Testis (tissue), 3 donors: ENCODE results near the gene MEIOB. TPM values are rescaled to one million over a fixed set of nuclear protein-coding genes. Genes with fewer than 3 reads are reported as not detected.

ENCODE experiments used
- DNase-seq: peaks from one replicate; pipeline ENCODE4 v3.0.0-alpha.2; 2019
- H3K27ac ChIP-seq, 2 donors: fragments of 200-600 bp; sonication (generic); one replicate each; pipeline ENCODE4 v1.5.1; 2019
- H3K27me3 ChIP-seq: fragments of 200-600 bp; sonication (generic); one replicate; pipeline ENCODE4 v1.5.1; 2019
- H3K36me3 ChIP-seq: fragments of 200-600 bp; sonication (generic); one replicate; pipeline ENCODE4 v1.5.1; 2017; ENCODE audit warnings: low read depth; ENCODE audit errors: missing control alignments
- H3K4me1 ChIP-seq: fragments of 200-600 bp; sonication (generic); one replicate; pipeline ENCODE4 v1.5.1; 2019
- H3K4me3 ChIP-seq, 2 donors: fragments of 200-600 bp; sonication (generic); one replicate each; pipeline ENCODE4 v1.5.1; 2017 to 2019
- H3K9me3 ChIP-seq: fragments of 200-600 bp; sonication (generic); one replicate; pipeline ENCODE4 v1.5.1; 2017
- CTCF ChIP-seq, 3 experiments: fragments of 450-650 bp in 2 of 3; fragments of 200-600 bp in 1 of 3; sonication (generic) in 1 of 3; IDR thresholded peaks; one replicate each; pipeline ENCODE4 v1.5.1; 2016 to 2019; ENCODE audit warnings: antibody characterized with exemption in 3 of 3, mild to moderate bottlenecking in 2 of 3, moderate library complexity in 1 of 3
- POLR2A ChIP-seq: fragments of 450-650 bp; IDR thresholded peaks from one replicate; pipeline ENCODE4 v1.6.1; 2017; ENCODE audit warnings: antibody characterized with exemption, mild to moderate bottlenecking, moderate library complexity
- WGBS, 2 donors: methylation state at CpG; one replicate each; pipeline ENCODE4 v1.1.5; 2018; 5-methylcytosine and 5-hydroxymethylcytosine counted together
- intact Hi-C: fragments of 100-400 bp; cut with DNase I; formaldehyde crosslinking; loops from one replicate; pipeline ENCODE4 v1.15.1; 2023; ENCODE audit warnings: low total_unique reads
- polyA plus RNA-seq: library from polyadenylated mRNA; stranded (reverse); fragments of 350-450 nt; fragmentation: Illumina TruSeq; extraction: RNeasy Lipid Tissue Mini Kit (QIAGEN cat#74804); gene quantifications from one replicate; pipeline ENCODE4 v1.2.3, GENCODE V29; 2014; ENCODE audit warnings: low read depth, low replicate concordance; ENCODE audit not compliant: insufficient read depth
- total RNA-seq, 2 donors: library from RNA; depleted of rRNA; stranded (reverse); fragments of >200 nt; gene quantifications; one replicate each; pipeline ENCODE4 v1.2.3, GENCODE V29; 2016

The MEIOB gene
- total and polyA plus RNA-seq, 3 donors from 2014 or later, result 34.6 to 53.9 (median 53.8) TPM

GRCh38 chr16:1789643-1790045 lies 82.3 kb downstream of the MEIOB start:
- no peak for DNase-seq
- Histone ChIP-seq H3K27ac (no peak overlapping the region), H3K36me3 (no peaks in the 10 kb centered on the region), H3K27me3 (no peaks in the 10 kb centered on the region), H3K4me1 (no peaks in the 10 kb centered on the region), H3K4me3 (no peak overlapping the region), H3K9me3 (no peaks in the 10 kb centered on the region)
- intact Hi-C loops, result no loop called here
- 88 to 89% methylated on average over 15 to 25 of the region's 25 CpGs for WGBS, 2 donors
- TF ChIP-seq POLR2A, result no peak
- TF ChIP-seq CTCF (IDR thresholded peaks at IDR 0.05), result no peak

- TF ChIP-seq CTCF (IDR thresholded peaks at IDR 0.05), result no peak
- no peaks in the 10 kb centered on the region for H3K36me3 ChIP-seq
- H3K4me3 ChIP-seq, result no peak overlapping the region
- H3K9me3 ChIP-seq, result no peaks in the 10 kb centered on the region
- H3K27ac ChIP-seq, result no peak overlapping the region
- DNase-seq, result no peak
- intact Hi-C loops, result no loop called here
- 50 to 100% methylated on average over 1 to 19 of the region's 19 CpGs for WGBS, 2 donors
- H3K4me1 ChIP-seq, result peaks cover 7% of the 10 kb centered on the region
- no peaks in the 10 kb centered on the region for H3K27me3 ChIP-seq
Measured at GRCh38 chr16:1788708-1789100, 83.3 kb downstream of the MEIOB start.

GRCh38 chr16:1788095-1788707 lies 83.8 kb downstream of the MEIOB start:
- no peaks in the 10 kb centered on the region for H3K9me3 ChIP-seq
- TF ChIP-seq POLR2A (no peak), CTCF (IDR thresholded peaks at IDR 0.05) (no peak)
- no peaks in the 10 kb centered on the region for H3K27me3 ChIP-seq
- intact Hi-C loops, result no loop called here
- 82 to 87% methylated on average over 10 to 35 of the region's 38 CpGs for WGBS, 2 donors
- no peaks in the 10 kb centered on the region for H3K36me3 ChIP-seq
- no peak for DNase-seq
- H3K4me1 ChIP-seq, result peaks cover 7% of the 10 kb centered on the region
- H3K27ac ChIP-seq, result no peak overlapping the region
- no peak overlapping the region for H3K4me3 ChIP-seq

DNA sequence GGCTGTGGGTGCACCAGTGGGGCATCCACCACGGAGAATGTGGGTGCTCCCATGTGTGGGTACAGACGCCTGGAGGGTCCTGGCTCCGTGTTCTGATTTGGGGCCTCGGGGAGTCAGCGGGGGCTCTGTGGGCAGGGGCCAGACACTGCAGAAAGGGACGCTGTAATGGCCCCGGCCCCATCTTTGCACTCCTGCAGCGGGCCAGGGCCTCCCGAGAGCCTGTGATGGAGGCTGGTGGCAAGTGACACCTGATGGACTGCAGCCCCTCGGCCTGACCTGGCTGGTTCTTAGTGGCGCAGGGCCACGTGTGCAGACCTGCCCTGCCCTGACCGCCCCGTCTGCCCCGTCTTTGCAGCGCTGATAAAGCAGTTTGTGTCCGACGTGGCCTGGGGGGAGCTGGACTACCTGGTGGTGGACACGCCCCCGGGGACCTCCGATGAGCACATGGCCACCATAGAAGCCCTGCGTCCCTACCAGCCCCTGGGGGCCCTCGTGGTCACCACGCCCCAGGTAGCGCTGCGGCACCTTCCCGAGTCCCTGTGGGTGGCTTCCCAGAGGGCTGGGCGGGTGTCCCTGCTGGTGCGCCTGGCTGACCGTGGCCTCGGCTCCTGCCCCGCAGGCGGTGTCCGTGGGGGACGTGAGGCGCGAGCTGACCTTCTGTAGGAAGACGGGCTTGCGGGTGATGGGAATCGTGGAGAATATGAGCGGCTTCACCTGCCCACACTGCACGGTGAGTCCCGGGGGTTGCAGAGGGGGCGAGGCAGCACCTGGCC lies 84.5 kb downstream of the MEIOB start:
- H3K36me3 ChIP-seq, result no peaks in the 10 kb centered on the region
- 92 to 94% methylated on average over 23 to 40 of the region's 44 CpGs for WGBS, 2 donors

More for the DNA sequence above, 84.5 kb downstream of the MEIOB start:
- no peak for DNase-seq
- intact Hi-C loops, result no loop called here
- H3K27me3 ChIP-seq, result no peaks in the 10 kb centered on the region
- H3K27ac ChIP-seq, result no peak overlapping the region
- no peak for TF ChIP-seq CTCF (IDR thresholded peaks at IDR 0.05)
- TF ChIP-seq POLR2A, result no peak
- H3K4me1 ChIP-seq, result peaks cover 7% of the 10 kb centered on the region
- H3K4me3 ChIP-seq, result no peak overlapping the region
- no peaks in the 10 kb centered on the region for H3K9me3 ChIP-seq
